HL-60 (cell line): ENCODE data around the gene SARNP.

Experiments used
- DNase-seq, 2 experiments: peaks; one replicate each; pipeline ENCODE4 v3.0.0-alpha.2; 2010 to 2020; ENCODE audit warnings: low read depth in 1 of 2, low spot score in 1 of 2
- H3K27ac ChIP-seq: fragments of 250-450 bp; sonication (Bioruptor Pico); replicated peaks from 2 replicates; pipeline ENCODE4 v1.5.1; 2020; ENCODE audit warnings: mild to moderate bottlenecking, moderate library complexity
- H3K27me3 ChIP-seq: fragments of 250-450 bp; sonication (Bioruptor Pico); 2 replicates; pipeline ENCODE4 v1.5.1; 2021; ENCODE audit warnings: mild to moderate bottlenecking, moderate library complexity; ENCODE audit not compliant: insufficient read depth, poor library complexity, severe bottlenecking
- H3K4me3 ChIP-seq: replicated peaks from 2 replicates; pipeline ENCODE4 v1.5.1; 2011; ENCODE audit warnings: mild to moderate bottlenecking, control low read depth, low read length; ENCODE audit not compliant: insufficient read depth
- CTCF ChIP-seq: IDR thresholded peaks from one replicate; pipeline ENCODE4 v1.5.1; 2011; ENCODE audit warnings: low read length, control low read depth, inconsistent platforms; ENCODE audit not compliant: insufficient read depth
- GABPA ChIP-seq: IDR thresholded peaks from 2 replicates; pipeline ENCODE4 v1.6.1; 2012; ENCODE audit warnings: low read depth
- POLR2AphosphoS5 ChIP-seq: IDR thresholded peaks from 2 replicates; pipeline ENCODE4 v1.6.1; 2012; ENCODE audit warnings: low read depth
- REST ChIP-seq: IDR thresholded peaks from 2 replicates; pipeline ENCODE4 v1.6.1; 2012; ENCODE audit warnings: low read depth; ENCODE audit not compliant: insufficient replicate concordance
- SPI1 ChIP-seq: IDR thresholded peaks from 2 replicates; pipeline ENCODE4 v1.6.1; 2012; ENCODE audit warnings: low read depth, mild to moderate bottlenecking, borderline replicate concordance

Gene SARNP

GRCh38 chr12:55862286-55862685 is 44.8 kb upstream of the SARNP start:
- Histone ChIP-seq H3K4me3 (no peak overlapping the region), H3K27ac (no peak overlapping the region), H3K27me3 (no peaks in the 10 kb centered on the region)
- no peak for TF ChIP-seq CTCF
- TF ChIP-seq REST = no peak
- TF ChIP-seq GABPA = no peak
- TF ChIP-seq SPI1 = no peak
- TF ChIP-seq POLR2AphosphoS5 = no peak
- DNase-seq = no peak

GRCh38 chr12:55861871-55862270 is 44.3 kb upstream of the SARNP start:
- no peak for TF ChIP-seq CTCF
- no peak for TF ChIP-seq REST
- no peak for TF ChIP-seq GABPA
- no peak for TF ChIP-seq POLR2AphosphoS5
- no peak for TF ChIP-seq SPI1
- Histone ChIP-seq H3K4me3 (no peak overlapping the region), H3K27ac (no peak overlapping the region), H3K27me3 (no peaks in the 10 kb centered on the region)
- DNase-seq = no peak

- Histone ChIP-seq H3K27me3 (no peaks in the 10 kb centered on the region), H3K27ac (no peak overlapping the region), H3K4me3 (no peak overlapping the region)
- no peak for DNase-seq
- TF ChIP-seq REST = no peak
- no peak for TF ChIP-seq POLR2AphosphoS5
- no peak for TF ChIP-seq SPI1
- TF ChIP-seq CTCF = no peak
- TF ChIP-seq GABPA = no peak
These were observed 43.9 kb upstream of the SARNP start for GRCh38 chr12:55861396-55861795.
